ENCODE results near the gene SEMA3B.

SEMA3B gene

GRCh38 chr3:50268703-50269451 is at the start of gene SEMA3B:
TSS of gene SEMA3B (plus strand) at chr3:50269147. CDS start at chr3:50269241, 94 bp downstream.
- no peak for DNase-seq (ENCODE audit: low read depth)
- no peak for TF ChIP-seq CTCF (IDR thresholded peaks at IDR 0.05; ENCODE audit: insufficient read depth, low read depth, low read length, missing control alignments)
- H3K4me3 ChIP-seq (ENCODE audit: low read depth, low read length) = no peak within 1 kb of the TSS

- no peak for TF ChIP-seq CTCF (IDR thresholded peaks at IDR 0.05; ENCODE audit: insufficient read depth, low read depth, low read length, missing control alignments)
Measured at GRCh38 chr3:50219285-50219684, 49.7 kb upstream of the SEMA3B start.

GRCh38 chr3:50220109-50220508 is 48.8 kb upstream of the SEMA3B start:
- TF ChIP-seq CTCF (IDR thresholded peaks at IDR 0.05; ENCODE audit: insufficient read depth, low read depth, low read length, missing control alignments) = no peak

More at GRCh38 chr3:50219285-50219684, 49.7 kb upstream of the SEMA3B start:
- DNase-seq (ENCODE audit: low read depth) = no peak
- no peak overlapping the region for H3K4me3 ChIP-seq (ENCODE audit: low read depth, low read length)

GRCh38 chr3:50221051-50221410 is 47.9 kb upstream of the SEMA3B start:
- TF ChIP-seq CTCF (IDR thresholded peaks at IDR 0.05; ENCODE audit: insufficient read depth, low read depth, low read length, missing control alignments) = no peak
- H3K4me3 ChIP-seq (ENCODE audit: low read depth, low read length) = no peak overlapping the region
- DNase-seq (ENCODE audit: low read depth) = no peak

More at GRCh38 chr3:50220109-50220508, 48.8 kb upstream of the SEMA3B start:
- no peak for DNase-seq (ENCODE audit: low read depth)
- no peak overlapping the region for H3K4me3 ChIP-seq (ENCODE audit: low read depth, low read length)

DNA sequence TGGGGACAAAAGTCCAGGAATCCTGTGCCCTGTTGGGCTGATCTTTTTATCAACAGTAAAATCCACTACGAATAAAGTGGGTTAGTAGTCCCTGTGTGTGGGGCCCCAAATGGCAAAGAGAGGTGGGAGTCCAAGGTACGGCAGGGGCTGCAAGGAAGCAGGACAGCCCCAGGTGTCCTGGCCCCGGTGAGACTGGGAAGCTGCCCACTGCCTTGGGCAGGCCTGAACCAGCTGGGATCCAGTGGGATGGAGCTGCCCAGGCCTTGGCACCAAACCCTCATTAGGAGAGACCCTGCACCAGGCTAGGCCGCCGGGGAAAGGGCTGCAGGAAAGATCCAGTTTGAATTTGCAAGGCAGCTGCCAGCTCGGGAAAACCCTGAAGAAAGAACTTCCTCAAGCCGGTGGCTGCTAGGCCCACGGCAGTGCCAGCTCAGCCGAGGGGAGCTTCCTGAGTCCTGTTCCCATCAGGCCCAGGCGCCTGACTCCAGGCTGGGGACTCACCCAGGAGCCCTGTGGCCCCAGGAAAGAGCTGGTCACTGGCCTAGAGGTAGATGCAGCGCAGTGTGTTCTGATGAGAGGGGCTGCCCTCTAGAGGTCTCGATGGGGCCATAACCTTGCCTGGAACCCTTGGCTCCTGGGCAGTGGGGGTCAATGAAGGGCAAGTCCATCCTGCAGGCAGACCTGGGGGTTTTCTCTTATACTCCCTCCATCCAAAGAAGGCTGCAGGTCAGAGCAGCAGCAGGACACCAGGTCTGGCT is 47.4 kb upstream of the SEMA3B start:
- no peak for DNase-seq (ENCODE audit: low read depth)
- TF ChIP-seq CTCF (IDR thresholded peaks at IDR 0.05; ENCODE audit: insufficient read depth, low read depth, low read length, missing control alignments) = no peak
- no peak overlapping the region for H3K4me3 ChIP-seq (ENCODE audit: low read depth, low read length)

DNA sequence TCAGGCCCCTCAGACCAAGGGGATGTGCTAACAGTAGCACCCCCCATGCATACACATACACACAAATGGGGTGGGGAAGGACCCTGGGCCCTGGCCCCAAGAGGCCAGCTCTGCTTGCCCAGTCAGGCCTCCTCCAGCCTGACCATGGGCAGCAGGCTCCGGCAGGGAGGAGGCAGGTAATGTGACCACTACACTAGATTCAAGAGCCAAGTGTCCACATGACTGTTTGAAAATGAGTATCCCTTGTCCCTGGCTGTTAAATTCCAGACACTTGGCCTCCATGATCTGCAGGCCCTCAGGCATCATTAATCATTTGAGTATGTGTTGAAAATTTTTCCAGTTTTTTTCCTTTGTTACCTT is 46.8 kb upstream of the SEMA3B start:
- no peak overlapping the region for H3K4me3 ChIP-seq (ENCODE audit: low read depth, low read length)
- no peak for TF ChIP-seq CTCF (IDR thresholded peaks at IDR 0.05; ENCODE audit: insufficient read depth, low read depth, low read length, missing control alignments)
- no peak for DNase-seq (ENCODE audit: low read depth)

Measured in GM12865 (cell line).